GM12878 (cell line): ENCODE results near the gene TRPC3. TPM values are rescaled to one million over a fixed set of nuclear protein-coding genes. Genes with fewer than 3 reads are reported as not detected.

Experiments
- ATAC-seq: fragments of 200-7000 bp; cut with Tn5 transposase; 3 replicates; pipeline ENCODE4 v1.9.1; 2020; ENCODE audit warnings: mild to moderate bottlenecking, moderate library complexity
- BruUV-seq: library from RNA; stranded (reverse); fragments of 400-500 nt; replicated peaks from 2 replicates; lab custom pipeline; 2021; lab: Mats Ljungman, UMichigan
- CTCF ChIA-PET: fragments of 300-600 bp; sonication (Branson Sonifier 250); formaldehyde crosslinking; extraction: SDS; loops from one replicate; lab custom pipeline; 2021; ENCODE audit warnings: inconsistent platforms; lab: Yijun Ruan, JAX
- POLR2A ChIA-PET: fragments of 350-600 bp; formaldehyde crosslinking; extraction: SDS; loops from one replicate; lab custom pipeline; 2021; ENCODE audit warnings: inconsistent platforms; lab: Charles Lee
- RAD21 ChIA-PET: fragments of 300-600 bp; sonication (Branson Sonifier 250); formaldehyde crosslinking; loops from one replicate; lab custom pipeline; 2023; ENCODE audit warnings: antibody characterized with exemption; ENCODE audit not compliant: unreplicated experiment; lab: Charles Lee
- SMC1A ChIA-PET: fragments of 300-600 bp; sonication (Branson Sonifier 250); formaldehyde crosslinking; loops from one replicate; lab custom pipeline; 2023; ENCODE audit not compliant: unreplicated experiment, uncharacterized antibody; lab: Charles Lee
- DNase-seq: peaks from one replicate; pipeline ENCODE4 v3.0.0-alpha.2; 2011; ENCODE audit warnings: low read depth, low spot score
- FAIRE-seq: peaks from 3 replicates; lab custom pipeline; 2011; peaks lifted over from hg19 to GRCh38; lab: Jason Lieb, UNC
- H2AFZ ChIP-seq: 2 replicates; pipeline ENCODE4 v1.6.0; 2011; ENCODE audit warnings: low read depth, low read length, control low read depth; ENCODE audit not compliant: control insufficient read depth
- H3K27ac ChIP-seq: 2 replicates; pipeline ENCODE4 v1.5.1; 2011; ENCODE audit warnings: control low read depth; ENCODE audit not compliant: control insufficient read depth, insufficient read depth
- H3K27me3 ChIP-seq, 2 experiments: replicated peaks in 1 of 2; 2 replicates each; pipeline versions ENCODE4 v1.6.0 to v1.6.1; 2011; ENCODE audit warnings: low read length in 1 of 2; ENCODE audit not compliant: control insufficient read depth in 2 of 2, insufficient read depth in 2 of 2
- H3K36me3 ChIP-seq, 2 experiments: 2 replicates each; pipeline ENCODE4 v1.5.1; 2011; ENCODE audit warnings: low read length in 1 of 2; ENCODE audit not compliant: control insufficient read depth in 2 of 2, insufficient read depth in 2 of 2
- H3K4me1 ChIP-seq: 2 replicates; pipeline ENCODE4 v1.6.1; 2011; ENCODE audit warnings: mild to moderate bottlenecking, low read length, moderate library complexity, mixed read lengths; ENCODE audit not compliant: control insufficient read depth, insufficient read depth
- H3K4me2 ChIP-seq: 2 replicates; pipeline ENCODE4 v1.6.0; 2011; ENCODE audit warnings: control low read depth; ENCODE audit not compliant: control insufficient read depth, insufficient read depth
- H3K4me3 ChIP-seq: fragments of 200-600 bp; sonication (generic); 2 replicates; pipeline ENCODE4 v1.5.1; 2016
- H3K79me2 ChIP-seq: 2 replicates; pipeline ENCODE4 v1.6.0; 2011; ENCODE audit warnings: low read length; ENCODE audit not compliant: control insufficient read depth, insufficient read depth
- H3K9ac ChIP-seq: 2 replicates; pipeline ENCODE4 v1.8.0; 2011; ENCODE audit warnings: low read length, control low read depth, mixed read lengths; ENCODE audit not compliant: control insufficient read depth, insufficient read depth
- H3K9me3 ChIP-seq: replicated peaks from 3 replicates; pipeline ENCODE4 v1.5.1; 2011; ENCODE audit warnings: mild to moderate bottlenecking, low read length; ENCODE audit not compliant: control insufficient read depth, insufficient read depth
- H4K20me1 ChIP-seq: 2 replicates; pipeline ENCODE4 v1.6.0; 2011; ENCODE audit not compliant: control insufficient read depth, insufficient read depth
- ESRRA ChIP-seq: IDR thresholded peaks from 2 replicates; pipeline ENCODE4 v1.6.1; 2012; ENCODE audit warnings: mild to moderate bottlenecking, low read length, improper control_type of control experiment
- KAT2A ChIP-seq: conservative IDR thresholded peaks from 2 replicates; pipeline ENCODE4 v1.6.1; 2011; ENCODE audit warnings: low read depth, low read length; ENCODE audit not compliant: control insufficient read depth
- RAD21 ChIP-seq: IDR thresholded peaks from 2 replicates; pipeline ENCODE4 v1.6.1; 2011; ENCODE audit warnings: mild to moderate bottlenecking, low read depth, low read length, moderate library complexity; ENCODE audit not compliant: insufficient read depth
- SMC3 ChIP-seq: IDR thresholded peaks from 2 replicates; pipeline ENCODE4 v1.6.1; 2011; ENCODE audit warnings: low read length, improper control_type of control experiment, borderline replicate concordance
- YY1 ChIP-seq: IDR thresholded peaks from 2 replicates; pipeline ENCODE4 v1.6.1; 2011; ENCODE audit warnings: low read depth, mild to moderate bottlenecking, low read length
- ZNF24 ChIP-seq: fragments of 450-650 bp; IDR thresholded peaks from 2 replicates; pipeline ENCODE4 v1.6.1; 2017; ENCODE audit warnings: antibody characterized with exemption, mild to moderate bottlenecking
- WGBS: methylation state at CpG from one replicate; pipeline ENCODE4 v1.1.6; 2016; ENCODE audit warnings: low lambda C conversion rate; ENCODE audit not compliant: insufficient replicate concordance, insufficient coverage; ENCODE audit errors: missing lambda C conversion rate; 5-methylcytosine and 5-hydroxymethylcytosine counted together
- in situ Hi-C: fragments of 300-500 bp; cut with MboI; formaldehyde crosslinking; loops from 9 replicates; pipeline ENCODE4 v1.14.3; 2018; ENCODE audit warnings: mixed read lengths
- intact Hi-C: fragments of 100-400 bp; cut with micrococcal nuclease; formaldehyde crosslinking; loops from one replicate; pipeline ENCODE4 v1.14.2; 2022; ENCODE audit not compliant: unreplicated experiment
- polyA plus RNA-seq, 11 experiments: library from polyadenylated mRNA; depleted of rRNA in 4 of 11; unstranded in 6 of 11; stranded (reverse) in 5 of 11; fragments of >200 nt; fragmentation: Nextera tagmentation in 4 of 11; fragmentation: Illumina TruSeq in 1 of 11; extraction: Ambion mirVana in 4 of 11; extraction: Trizol in 1 of 11; gene quantifications; 1 replicate in 1 of 11; 2 replicates in 10 of 11; pipeline versions ENCODE4 v1.2.1 to v1.2.3, GENCODE V29; 2011 to 2016; ENCODE audit warnings: inconsistent platforms in 2 of 11, missing spikeins in 2 of 11, low read depth in 1 of 11
- total RNA-seq, 4 experiments: library from RNA; depleted of rRNA in 3 of 4; stranded (reverse); fragments of >200 nt in 3 of 4; fragmentation: Illumina TruSeq in 1 of 4; extraction: Trizol in 1 of 4; gene quantifications; 2 replicates each; pipeline versions ENCODE4 v1.2.1 to v1.2.3, GENCODE V29; 2013 to 2021
- TF ChIP-seq, protein P1 (sequence below), 3 experiments: IDR thresholded peaks in 2 of 3; conservative IDR thresholded peaks in 1 of 3; 2 replicates each; pipeline ENCODE4 v1.5.1; 2011; ENCODE audit warnings: low read depth in 3 of 3, low read length in 3 of 3, mild to moderate bottlenecking in 3 of 3, control low read depth in 2 of 3, moderate library complexity in 2 of 3, inconsistent platforms in 1 of 3, mixed read lengths in 1 of 3; ENCODE audit not compliant: control insufficient read depth in 2 of 3, insufficient read depth in 1 of 3; ENCODE audit errors: extremely low read depth in 1 of 3

TRPC3 gene
- total and polyA plus RNA-seq, 10 of the 15 experiments (the other 5 are each of a cell fraction or from before 2014, with no cell fraction given): not detected

DNA sequence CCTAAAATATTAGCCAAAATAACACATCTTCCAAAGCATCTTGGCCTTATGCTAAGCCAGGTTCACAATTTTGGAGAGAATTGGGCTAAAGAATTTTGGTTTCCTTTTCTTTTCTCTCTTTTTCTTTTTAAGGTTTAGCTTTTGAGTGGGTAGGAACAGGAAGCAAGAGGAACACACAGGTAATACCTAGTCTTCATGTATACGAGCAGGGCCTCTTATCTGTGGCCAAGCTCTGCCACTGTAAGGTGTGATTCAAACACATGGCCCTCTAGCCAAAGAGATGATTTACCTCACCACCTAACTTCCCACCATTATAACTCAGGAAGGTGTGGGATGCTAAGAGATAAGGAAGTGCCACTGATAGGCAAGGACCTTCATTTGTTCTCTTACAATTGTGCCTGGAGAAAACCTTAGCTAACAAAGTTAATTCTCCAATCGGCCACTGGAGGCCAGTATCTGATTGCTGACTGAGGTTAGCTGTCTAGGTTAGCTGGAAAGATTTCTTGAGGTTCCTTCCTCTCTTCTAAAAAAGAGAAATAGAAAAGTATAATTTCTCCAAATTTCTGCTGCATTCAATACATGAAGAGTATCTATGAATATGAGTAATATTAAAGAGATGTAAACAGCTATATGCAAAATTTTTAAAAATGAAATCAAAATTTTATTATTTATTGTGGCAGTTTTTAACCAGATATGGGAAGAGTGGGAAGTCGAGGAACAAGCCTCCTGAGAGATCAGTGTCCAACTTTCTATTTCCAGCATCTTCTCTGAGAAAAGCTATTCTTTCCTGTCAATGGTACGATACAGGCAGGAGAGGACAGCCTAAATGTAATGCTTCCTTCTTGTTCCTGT is 51.5 kb downstream of the TRPC3 start:
- ATAC-seq (peak; percentile 93), DNase-seq (peak; percentile 12), FAIRE-seq (peak; percentile 57)
- no TSS peak for BruUV-seq
- ChIA-PET CTCF (interaction anchor here (0.7 to 3.3 kb wide), 42 partner anchors 8 to 1030 kb away, joined by 3 to 85 read pairs (median 5); partner anchors contain the start of gene BBS7), SMC1A (interaction anchor here (0.7 to 3.1 kb wide), 31 partner anchors 8 to 1033 kb away, joined by 3 to 45 read pairs (median 3); partner anchors contain the start of gene BBS7), RAD21 (interaction anchor here (0.6 to 3.1 kb wide), 15 partner anchors 10 to 1030 kb away, joined by 3 to 51 read pairs (median 5); partner anchors contain the start of gene BBS7), POLR2A (no interaction called here)
- H3K4me2 ChIP-seq: no peak overlapping the region
- no peak overlapping the region for H2AFZ ChIP-seq
- intact Hi-C loops (loop anchor here (1.0 to 10.0 kb wide), 3 partner anchors 103 to 677 kb away; partner anchors contain the start of gene IL2), in situ Hi-C loops (no loop called here)
- TF ChIP-seq YY1: 0 out of 2 replicates have a peak, but pooled peaks have one; percentile 22
- peak; percentile 99 for TF ChIP-seq RAD21
- TF ChIP-seq, protein P1, sequence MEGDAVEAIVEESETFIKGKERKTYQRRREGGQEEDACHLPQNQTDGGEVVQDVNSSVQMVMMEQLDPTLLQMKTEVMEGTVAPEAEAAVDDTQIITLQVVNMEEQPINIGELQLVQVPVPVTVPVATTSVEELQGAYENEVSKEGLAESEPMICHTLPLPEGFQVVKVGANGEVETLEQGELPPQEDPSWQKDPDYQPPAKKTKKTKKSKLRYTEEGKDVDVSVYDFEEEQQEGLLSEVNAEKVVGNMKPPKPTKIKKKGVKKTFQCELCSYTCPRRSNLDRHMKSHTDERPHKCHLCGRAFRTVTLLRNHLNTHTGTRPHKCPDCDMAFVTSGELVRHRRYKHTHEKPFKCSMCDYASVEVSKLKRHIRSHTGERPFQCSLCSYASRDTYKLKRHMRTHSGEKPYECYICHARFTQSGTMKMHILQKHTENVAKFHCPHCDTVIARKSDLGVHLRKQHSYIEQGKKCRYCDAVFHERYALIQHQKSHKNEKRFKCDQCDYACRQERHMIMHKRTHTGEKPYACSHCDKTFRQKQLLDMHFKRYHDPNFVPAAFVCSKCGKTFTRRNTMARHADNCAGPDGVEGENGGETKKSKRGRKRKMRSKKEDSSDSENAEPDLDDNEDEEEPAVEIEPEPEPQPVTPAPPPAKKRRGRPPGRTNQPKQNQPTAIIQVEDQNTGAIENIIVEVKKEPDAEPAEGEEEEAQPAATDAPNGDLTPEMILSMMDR (IDR thresholded peaks at IDR 0.05 in 2 of 3, conservative IDR thresholded peaks at IDR 0.05 in 1 of 3; ENCODE audit: control insufficient read depth in 2 of 3, extremely low read depth in 1 of 3, insufficient read depth in 1 of 3, low read depth in 3 of 3, low read length in 3 of 3): peak; percentile 67 to 85 (median 84)
- no peak for TF ChIP-seq ESRRA
- peak; percentile 77 for TF ChIP-seq SMC3
- TF ChIP-seq KAT2A: no peak
- 0 out of 2 replicates have a peak, but pooled peaks have one; percentile 25 for TF ChIP-seq ZNF24
- H3K9ac ChIP-seq: no peak overlapping the region
- no peaks in the 10 kb centered on the region for H3K36me3 ChIP-seq
- H3K4me3 ChIP-seq: no peak overlapping the region
- H3K9me3 ChIP-seq: no peaks in the 10 kb centered on the region
- H3K27ac ChIP-seq: no peak overlapping the region
- no peaks in the 10 kb centered on the region for H3K79me2 ChIP-seq
- H4K20me1 ChIP-seq: no peaks in the 10 kb centered on the region
- WGBS: 43% methylated on average over 4 of the region's 4 CpGs
- H3K27me3 ChIP-seq: no peaks in the 10 kb centered on the region
- H3K4me1 ChIP-seq: no peaks in the 10 kb centered on the region
